Thoracic aorta (tissue), 2 donors: ENCODE measurements around the gene GPR160. TPM values are rescaled to one million over a fixed set of nuclear protein-coding genes. Genes with fewer than 3 reads are reported as not detected.

Source experiments
- ATAC-seq: fragments of 150-250 bp; one replicate; pipeline ENCODE4 v1.8.0; 2017; ENCODE audit warnings: low read depth; ENCODE audit not compliant: insufficient number of reproducible peaks, low FRiP score
- DNase-seq: peaks from one replicate; pipeline ENCODE4 v3.0.0-alpha.2; 2020; ENCODE audit warnings: low spot score
- H3K27ac ChIP-seq, 2 donors: fragments of 200-600 bp; sonication (generic); 1 replicate in 1 of 2; 2 replicates in 1 of 2; pipeline ENCODE4 v1.5.1; 2016; ENCODE audit warnings: mild to moderate bottlenecking in 2 of 2, moderate library complexity in 2 of 2
- H3K27me3 ChIP-seq: fragments of 200-600 bp; sonication (generic); replicated peaks from 2 replicates; pipeline ENCODE4 v1.6.0; 2016; ENCODE audit warnings: mild to moderate bottlenecking; ENCODE audit not compliant: insufficient read depth
- H3K36me3 ChIP-seq: fragments of 200-600 bp; sonication (generic); one replicate; pipeline ENCODE4 v1.5.1; 2016
- H3K4me1 ChIP-seq, 2 donors: fragments of 200-600 bp; sonication (generic); 1 replicate in 1 of 2; 2 replicates in 1 of 2; pipeline versions ENCODE4 v1.5.1 to v1.6.0; 2016; ENCODE audit warnings: low read depth in 2 of 2, mild to moderate bottlenecking in 1 of 2; ENCODE audit not compliant: control insufficient read depth in 1 of 2
- H3K4me3 ChIP-seq: fragments of 200-600 bp; sonication (generic); 2 replicates; pipeline ENCODE4 v1.5.1; 2016; ENCODE audit warnings: mild to moderate bottlenecking
- H3K9me3 ChIP-seq: fragments of 200-600 bp; sonication (generic); 2 replicates; pipeline ENCODE4 v1.5.1; 2016
- total RNA-seq, 2 donors: library from RNA; depleted of rRNA; stranded (reverse); fragments of >200 nt; gene quantifications; one replicate each; pipeline versions ENCODE4 v1.1.0 to v1.2.3, GENCODE V29; 2016
- TF ChIP-seq, protein P1 (sequence below): fragments of 200-600 bp; sonication (generic); IDR thresholded peaks from one replicate; pipeline ENCODE4 v1.5.1; 2019; ENCODE audit warnings: antibody characterized with exemption

Gene GPR160
- total RNA-seq, 2 donors from 2014 or later = 2.2 to 2.3 TPM

DNA sequence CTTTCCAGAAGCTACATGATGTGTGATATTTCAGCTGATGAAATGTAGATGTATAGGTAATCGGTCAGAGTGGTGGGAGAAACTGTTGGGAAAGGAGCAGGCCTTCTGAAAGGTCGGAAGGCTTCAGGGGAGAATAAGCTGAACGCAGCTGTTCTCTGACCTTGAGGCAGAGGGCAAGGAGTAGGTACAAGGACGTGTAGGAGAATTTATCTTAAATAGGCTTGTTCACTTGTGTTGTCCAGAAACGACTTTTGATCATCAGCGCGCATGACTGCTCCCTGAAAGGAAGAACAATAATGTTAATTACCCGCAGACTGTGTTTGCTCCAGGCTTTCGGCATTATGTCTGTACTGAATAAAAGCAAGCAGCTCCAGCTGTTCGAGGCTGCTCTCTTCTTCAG, 39.6 kb downstream of the GPR160 start:
- TF ChIP-seq, protein P1, sequence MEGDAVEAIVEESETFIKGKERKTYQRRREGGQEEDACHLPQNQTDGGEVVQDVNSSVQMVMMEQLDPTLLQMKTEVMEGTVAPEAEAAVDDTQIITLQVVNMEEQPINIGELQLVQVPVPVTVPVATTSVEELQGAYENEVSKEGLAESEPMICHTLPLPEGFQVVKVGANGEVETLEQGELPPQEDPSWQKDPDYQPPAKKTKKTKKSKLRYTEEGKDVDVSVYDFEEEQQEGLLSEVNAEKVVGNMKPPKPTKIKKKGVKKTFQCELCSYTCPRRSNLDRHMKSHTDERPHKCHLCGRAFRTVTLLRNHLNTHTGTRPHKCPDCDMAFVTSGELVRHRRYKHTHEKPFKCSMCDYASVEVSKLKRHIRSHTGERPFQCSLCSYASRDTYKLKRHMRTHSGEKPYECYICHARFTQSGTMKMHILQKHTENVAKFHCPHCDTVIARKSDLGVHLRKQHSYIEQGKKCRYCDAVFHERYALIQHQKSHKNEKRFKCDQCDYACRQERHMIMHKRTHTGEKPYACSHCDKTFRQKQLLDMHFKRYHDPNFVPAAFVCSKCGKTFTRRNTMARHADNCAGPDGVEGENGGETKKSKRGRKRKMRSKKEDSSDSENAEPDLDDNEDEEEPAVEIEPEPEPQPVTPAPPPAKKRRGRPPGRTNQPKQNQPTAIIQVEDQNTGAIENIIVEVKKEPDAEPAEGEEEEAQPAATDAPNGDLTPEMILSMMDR = no peak
- no peaks in the 10 kb centered on the region for H3K4me1 ChIP-seq
- no peaks in the 10 kb centered on the region for H3K36me3 ChIP-seq
- DNase-seq = no peak
- H3K4me3 ChIP-seq = no peak overlapping the region
- H3K9me3 ChIP-seq = no peaks in the 10 kb centered on the region
- no peaks in the 10 kb centered on the region for H3K27me3 ChIP-seq
- H3K27ac ChIP-seq = no peak overlapping the region
- no peak for ATAC-seq

DNA sequence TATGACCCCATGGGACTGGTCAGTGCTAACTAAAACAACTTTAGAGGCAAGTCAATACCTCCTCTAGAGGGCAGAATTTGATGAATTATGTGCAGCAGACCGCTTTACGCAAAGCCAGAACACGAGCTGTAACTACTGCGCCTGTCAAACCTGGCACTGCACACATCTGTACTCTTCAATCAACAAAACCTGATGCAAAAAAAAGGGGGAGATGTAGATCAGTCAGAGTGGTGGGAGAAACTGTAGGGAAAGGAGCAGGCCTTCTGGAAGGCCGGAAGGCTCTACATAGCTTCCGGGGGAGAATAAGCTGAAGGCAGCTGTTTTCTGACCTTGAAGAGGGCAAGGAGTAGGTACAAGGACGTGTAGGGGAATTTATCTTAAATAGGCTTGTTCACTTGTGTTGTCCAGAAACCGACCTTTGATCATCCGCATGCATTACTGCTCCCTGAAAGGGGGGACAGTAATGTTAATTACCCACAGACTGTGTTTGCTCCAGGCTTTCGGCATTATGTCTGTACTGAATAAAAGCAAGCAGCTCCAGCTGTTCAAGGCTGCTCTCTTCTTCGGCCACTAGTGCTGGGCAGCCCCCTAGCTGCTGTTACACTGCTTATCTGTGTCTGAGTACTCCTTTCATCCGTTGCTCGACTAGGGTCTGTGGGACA, 41.0 kb downstream of the GPR160 start:
- Histone ChIP-seq H3K27ac (no peak overlapping the region), H3K9me3 (no peaks in the 10 kb centered on the region), H3K27me3 (no peaks in the 10 kb centered on the region), H3K36me3 (no peaks in the 10 kb centered on the region), H3K4me3 (no peak overlapping the region), H3K4me1 (no peaks in the 10 kb centered on the region)
- TF ChIP-seq, protein P1 = no peak
- DNase-seq (no peak), ATAC-seq (no peak)

DNA sequence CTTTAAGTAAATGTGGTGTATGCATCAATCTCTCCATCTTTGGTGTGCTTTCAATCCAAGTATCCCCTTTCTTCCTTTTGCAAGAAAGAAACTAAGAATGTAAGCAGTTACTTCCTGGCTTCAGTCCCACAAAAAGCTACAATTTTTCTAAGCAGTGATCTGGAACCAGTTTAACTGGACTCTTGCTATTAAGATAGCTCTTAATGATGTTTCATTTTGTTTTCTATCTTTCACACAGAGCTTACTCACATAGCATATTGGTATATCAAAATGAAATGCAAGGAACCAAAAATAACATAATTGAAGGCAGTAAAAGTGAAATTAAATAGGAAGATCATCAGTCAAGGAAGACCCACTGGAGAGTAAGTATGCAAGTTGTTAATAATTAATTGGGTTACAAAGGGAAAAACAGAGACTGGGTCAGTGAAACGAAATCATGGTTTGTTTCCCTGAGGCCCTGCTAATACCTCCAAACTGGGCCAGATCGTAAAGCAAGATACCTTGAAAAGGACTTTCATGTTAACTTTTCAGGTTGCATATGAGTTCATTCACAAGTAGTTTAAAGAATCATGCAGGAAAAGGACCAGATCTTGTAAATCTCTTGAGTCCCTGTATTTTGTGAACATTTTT, 41.9 kb downstream of the GPR160 start:
- no peak for ATAC-seq
- no peaks in the 10 kb centered on the region for H3K9me3 ChIP-seq
- no peak overlapping the region for H3K4me3 ChIP-seq
- H3K36me3 ChIP-seq = no peaks in the 10 kb centered on the region
- H3K27me3 ChIP-seq = no peaks in the 10 kb centered on the region
- DNase-seq = no peak
- H3K4me1 ChIP-seq = no peaks in the 10 kb centered on the region
- TF ChIP-seq, protein P1 = no peak
- H3K27ac ChIP-seq = no peak overlapping the region

DNA sequence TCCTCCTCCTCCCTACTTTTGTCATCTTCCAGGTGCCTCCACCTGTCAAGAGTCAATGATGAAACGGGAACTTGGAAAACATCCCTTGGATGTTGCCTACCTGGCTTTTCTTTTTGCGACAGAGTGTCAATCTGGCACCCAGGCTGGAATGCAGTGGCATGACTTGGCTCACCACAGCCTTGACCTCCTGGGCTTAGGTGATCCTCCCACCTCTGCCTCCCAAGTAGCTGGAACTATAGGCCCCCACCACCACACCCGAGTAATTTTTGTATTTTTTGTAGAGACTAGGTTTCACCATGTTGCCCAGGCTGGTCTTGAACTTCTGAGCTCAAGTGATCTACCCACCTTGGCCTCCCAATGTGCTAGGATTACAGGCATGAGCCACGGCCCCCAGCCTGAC, 42.8 kb downstream of the GPR160 start:
- DNase-seq (no peak), ATAC-seq (no peak)
- Histone ChIP-seq H3K4me1 (no peaks in the 10 kb centered on the region), H3K4me3 (no peak overlapping the region), H3K36me3 (peaks cover 2% of the 10 kb centered on the region), H3K27ac (no peak overlapping the region), H3K27me3 (no peaks in the 10 kb centered on the region), H3K9me3 (no peaks in the 10 kb centered on the region)
- TF ChIP-seq, protein P1 = no peak

DNA sequence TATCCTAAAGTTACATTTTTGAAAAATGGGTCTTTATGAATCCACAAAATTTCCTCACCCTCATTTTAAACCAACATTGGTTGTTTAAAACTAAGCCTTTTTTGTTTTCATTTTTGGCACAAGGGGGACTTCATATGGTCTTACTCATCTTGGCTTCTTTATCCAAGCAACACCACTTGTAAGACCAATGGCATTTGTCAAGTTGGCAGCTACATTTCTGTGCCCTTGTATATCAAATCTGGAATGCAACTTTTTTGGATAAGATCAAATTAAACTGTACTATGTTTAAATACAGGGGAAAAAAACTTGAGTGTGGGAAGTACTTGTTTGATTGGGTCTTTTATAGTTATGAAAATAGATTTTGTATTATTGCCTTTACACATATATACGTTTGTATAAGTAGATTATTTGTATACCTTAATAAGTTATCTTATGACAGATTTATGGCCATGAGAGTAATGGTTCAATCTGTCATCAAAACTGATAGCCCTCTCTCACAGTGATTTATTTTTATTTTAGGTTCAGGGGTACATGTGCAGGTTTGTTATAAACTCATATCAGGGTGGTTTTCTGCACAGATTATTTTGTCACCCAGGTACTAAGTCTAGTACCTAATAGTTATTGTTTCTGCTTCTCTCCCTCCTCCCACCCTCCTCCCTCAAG, 43.4 kb downstream of the GPR160 start:
- H3K36me3 ChIP-seq = peaks cover 8% of the 10 kb centered on the region
- no peak for ATAC-seq
- no peak for DNase-seq
- TF ChIP-seq, protein P1 = no peak
- no peak overlapping the region for H3K4me3 ChIP-seq
- H3K4me1 ChIP-seq = no peaks in the 10 kb centered on the region
- no peak overlapping the region for H3K27ac ChIP-seq
- no peaks in the 10 kb centered on the region for H3K9me3 ChIP-seq
- H3K27me3 ChIP-seq = no peaks in the 10 kb centered on the region
